H1 (cell line): ENCODE results near the gene ZC3H6. TPM values are rescaled to one million over a fixed set of nuclear protein-coding genes. Genes with fewer than 3 reads are reported as not detected.

Experiments
- CEBPB ChIP-seq: IDR thresholded peaks from 2 replicates; pipeline ENCODE4 v1.6.1; 2012; ENCODE audit warnings: low read depth, low read length
- CHD2 ChIP-seq: IDR thresholded peaks from 2 replicates; pipeline ENCODE4 v1.6.1; 2012; ENCODE audit warnings: low read length, improper control_type of control experiment
- RNF2 ChIP-seq: fragments of 200-900, 300-1000 bp; sonication (generic); IDR thresholded peaks from 2 replicates; pipeline ENCODE4 v1.7.1; 2016; ENCODE audit warnings: borderline replicate concordance, low read depth, mild to moderate bottlenecking, antibody characterized with exemption, low read length; ENCODE audit not compliant: poor library complexity, severe bottlenecking; ENCODE audit errors: missing control alignments
- polyA plus RNA-seq, 7 experiments: library from polyadenylated mRNA; depleted of rRNA in 3 of 7; stranded (reverse) in 5 of 7; unstranded in 2 of 7; fragments of >200 nt in 5 of 7; fragments of 200-250 nt in 2 of 7; gene quantifications; 1 replicate in 5 of 7; 2 replicates in 1 of 7; 4 replicates in 1 of 7; pipeline versions ENCODE4 v1.2.1 to v1.2.3, GENCODE V29; 2011 to 2013; ENCODE audit warnings: missing spikeins in 2 of 7, mixed read lengths in 2 of 7
- total RNA-seq: library from RNA; stranded (reverse); fragmentation: NEBNext Ultra II Directional; extraction: Animal tissue kit (Norgen Biotek cat#: 25700); gene quantifications from 2 replicates; pipeline ENCODE4 v1.2.1, GENCODE V29; 2021

Gene ZC3H6
- total and polyA plus RNA-seq, 2 of the 8 experiments (the other 6 are each of a cell fraction or from before 2014, with no cell fraction given): 1.4 to 6.9 TPM

GRCh38 chr2:112321375-112322320 is 46.3 kb downstream of the ZC3H6 start (continued):
- TF ChIP-seq RNF2 (no peak), CEBPB (no peak), CHD2 (no peak)
- TF ChIP-seq, all 59 proteins: peak for 0
